PC-3 (cell line): ENCODE data around the gene ZC3H6. TPM values are rescaled to one million over a fixed set of nuclear protein-coding genes. Genes with fewer than 3 reads are reported as not detected.

Experiments
- total RNA-seq: library from RNA; depleted of rRNA; stranded (reverse); fragments of >200 nt; gene quantifications from 2 replicates; pipeline ENCODE4 v1.2.3, GENCODE V29; 2014; rRNA removed

The ZC3H6 gene
- total RNA-seq, 1 experiment from 2014 or later = 1.3 TPM

Other genes with a start within 250 kb of the ZC3H6 start
- gene TMEM87B, start 220.3 kb upstream of the ZC3H6 start, total RNA-seq = 11.2 and 17.3 TPM in 2 replicates
- 0.75 and 2.2 TPM in 2 replicates for gene FBLN7, start 137.2 kb upstream of the ZC3H6 start, total RNA-seq
- 13.1 and 17.0 TPM in 2 replicates for gene ZC3H8, start 20.6 kb upstream of the ZC3H6 start, total RNA-seq
- gene RGPD8, start 158.0 kb downstream of the ZC3H6 start, total RNA-seq = 8.4 and 13.6 TPM in 2 replicates
- 31.4 and 33.5 TPM in 2 replicates for gene TTL, start 206.6 kb downstream of the ZC3H6 start, total RNA-seq